DOHH2 (cell line): ENCODE results near the gene NFKBIL1.

Experiments
- H3F3A ChIP-seq: fragments of 200-600 bp; sonication (generic), shearing (Covaris generic); 2 replicates; pipeline ENCODE4 v1.6.0; 2016; ENCODE audit warnings: antibody characterized with exemption, mild to moderate bottlenecking; ENCODE audit not compliant: control insufficient read depth, insufficient read depth
- H3K27ac ChIP-seq: fragments of 200-600 bp; sonication (generic); 2 replicates; pipeline ENCODE4 v1.5.1; 2014; ENCODE audit warnings: low read depth, mild to moderate bottlenecking, low read length, moderate library complexity
- H3K27me3 ChIP-seq: fragments of 200-600 bp; sonication (generic); 2 replicates; pipeline ENCODE4 v1.6.1; 2014; ENCODE audit warnings: mild to moderate bottlenecking, low read length, mixed read lengths; ENCODE audit not compliant: control insufficient read depth
- H3K36me3 ChIP-seq: fragments of 200-600 bp; sonication (generic); 2 replicates; pipeline ENCODE4 v1.6.1; 2014; ENCODE audit warnings: mild to moderate bottlenecking, low read length, moderate library complexity, mixed read lengths; ENCODE audit not compliant: control insufficient read depth
- H3K4me1 ChIP-seq: fragments of 200-600 bp; sonication (generic); 2 replicates; pipeline ENCODE4 v1.6.1; 2014; ENCODE audit warnings: mild to moderate bottlenecking, low read length, mixed read lengths; ENCODE audit not compliant: control insufficient read depth
- H3K4me2 ChIP-seq: fragments of 200-600 bp; sonication (generic); 2 replicates; pipeline ENCODE4 v1.6.0; 2014; ENCODE audit warnings: mild to moderate bottlenecking, low read length, moderate library complexity
- H3K4me3 ChIP-seq: fragments of 200-600 bp; sonication (generic); 2 replicates; pipeline ENCODE4 v1.5.1; 2014; ENCODE audit warnings: mild to moderate bottlenecking, low read length, mixed read lengths
- H3K79me2 ChIP-seq: fragments of 200-600 bp; sonication (generic); 2 replicates; pipeline ENCODE4 v1.6.1; 2014; ENCODE audit warnings: mild to moderate bottlenecking, low read length, mixed read lengths; ENCODE audit not compliant: control insufficient read depth
- H3K9me2 ChIP-seq: fragments of 200-600 bp; sonication (generic); replicated peaks from 2 replicates; pipeline ENCODE4 v1.6.1; 2014; ENCODE audit warnings: mild to moderate bottlenecking, low read length, mixed read lengths; ENCODE audit not compliant: control insufficient read depth
- H3K9me3 ChIP-seq: fragments of 200-600 bp; sonication (generic); 2 replicates; pipeline ENCODE4 v1.6.1; 2014; ENCODE audit warnings: antibody characterized with exemption, low read length, mixed read lengths; ENCODE audit not compliant: control insufficient read depth, insufficient read depth
- H4K20me1 ChIP-seq: fragments of 200-600 bp; sonication (generic); 2 replicates; pipeline ENCODE4 v1.6.0; 2014; ENCODE audit warnings: low read depth, mild to moderate bottlenecking, antibody characterized with exemption, low read length, moderate library complexity; ENCODE audit not compliant: control insufficient read depth, insufficient read depth
- EZH2phosphoT487 ChIP-seq: fragments of 200-600 bp; sonication (generic); IDR thresholded peaks from 2 replicates; pipeline ENCODE4 v1.6.1; 2017; ENCODE audit warnings: borderline replicate concordance, mild to moderate bottlenecking, antibody characterized with exemption, low read length, moderate library complexity, mixed read lengths
- TF ChIP-seq, protein P1 (sequence below): fragments of 200-600 bp; sonication (generic); IDR thresholded peaks from one replicate; pipeline ENCODE4 v1.5.1; 2014; ENCODE audit warnings: antibody characterized with exemption, mild to moderate bottlenecking, low read depth, low read length; ENCODE audit not compliant: poor library complexity, severe bottlenecking

Gene NFKBIL1

DNA sequence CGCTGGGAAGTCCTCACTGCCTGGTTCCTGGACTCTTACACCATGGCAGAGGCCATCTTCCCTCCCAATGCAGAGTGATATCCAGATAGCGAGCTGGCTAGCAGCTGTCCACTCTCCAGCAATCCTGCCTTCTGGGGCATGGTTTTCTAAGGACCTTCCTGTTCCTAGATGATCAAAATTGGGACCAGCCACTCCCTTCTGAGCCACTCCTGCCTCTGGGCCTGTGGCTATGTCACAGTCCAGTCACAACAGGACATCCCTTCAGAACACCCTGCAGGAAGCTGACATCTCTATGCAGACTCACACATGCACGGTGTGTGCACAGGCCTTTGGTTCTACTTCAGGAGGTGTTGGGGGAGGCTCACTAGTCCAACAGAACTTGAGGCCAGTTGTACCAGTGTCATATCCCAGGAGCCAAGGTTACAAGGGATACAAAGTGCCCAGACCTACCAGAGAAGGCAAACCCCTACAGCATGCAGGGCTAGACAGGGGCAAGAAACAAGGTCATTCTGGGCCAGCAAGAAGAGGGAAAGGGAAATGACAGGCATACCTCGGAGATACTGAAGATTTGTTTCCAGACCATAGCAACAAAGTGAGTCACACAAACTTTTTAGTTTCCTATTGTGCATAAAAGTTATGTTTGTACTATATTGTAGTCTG, 21.3 kb upstream of the NFKBIL1 start:
- H3K9me2 ChIP-seq, result no peaks in the 10 kb centered on the region
- H3K9me3 ChIP-seq, result no peaks in the 10 kb centered on the region
- no peak for TF ChIP-seq EZH2phosphoT487
- TF ChIP-seq, protein P1, sequence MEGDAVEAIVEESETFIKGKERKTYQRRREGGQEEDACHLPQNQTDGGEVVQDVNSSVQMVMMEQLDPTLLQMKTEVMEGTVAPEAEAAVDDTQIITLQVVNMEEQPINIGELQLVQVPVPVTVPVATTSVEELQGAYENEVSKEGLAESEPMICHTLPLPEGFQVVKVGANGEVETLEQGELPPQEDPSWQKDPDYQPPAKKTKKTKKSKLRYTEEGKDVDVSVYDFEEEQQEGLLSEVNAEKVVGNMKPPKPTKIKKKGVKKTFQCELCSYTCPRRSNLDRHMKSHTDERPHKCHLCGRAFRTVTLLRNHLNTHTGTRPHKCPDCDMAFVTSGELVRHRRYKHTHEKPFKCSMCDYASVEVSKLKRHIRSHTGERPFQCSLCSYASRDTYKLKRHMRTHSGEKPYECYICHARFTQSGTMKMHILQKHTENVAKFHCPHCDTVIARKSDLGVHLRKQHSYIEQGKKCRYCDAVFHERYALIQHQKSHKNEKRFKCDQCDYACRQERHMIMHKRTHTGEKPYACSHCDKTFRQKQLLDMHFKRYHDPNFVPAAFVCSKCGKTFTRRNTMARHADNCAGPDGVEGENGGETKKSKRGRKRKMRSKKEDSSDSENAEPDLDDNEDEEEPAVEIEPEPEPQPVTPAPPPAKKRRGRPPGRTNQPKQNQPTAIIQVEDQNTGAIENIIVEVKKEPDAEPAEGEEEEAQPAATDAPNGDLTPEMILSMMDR, result no peak
- no peak overlapping the region for H3K4me3 ChIP-seq
- no peaks in the 10 kb centered on the region for H3K27me3 ChIP-seq
- no peaks in the 10 kb centered on the region for H3K4me1 ChIP-seq
- peaks cover 21% of the 10 kb centered on the region for H3K36me3 ChIP-seq
- no peak overlapping the region for H3K4me2 ChIP-seq
- H3K27ac ChIP-seq, result no peak overlapping the region
- peaks cover 30% of the 10 kb centered on the region for H3F3A ChIP-seq
- peaks cover 5% of the 10 kb centered on the region; the same call in 1 of the 2 replicates for H4K20me1 ChIP-seq
- no peaks in the 10 kb centered on the region for H3K79me2 ChIP-seq

DNA sequence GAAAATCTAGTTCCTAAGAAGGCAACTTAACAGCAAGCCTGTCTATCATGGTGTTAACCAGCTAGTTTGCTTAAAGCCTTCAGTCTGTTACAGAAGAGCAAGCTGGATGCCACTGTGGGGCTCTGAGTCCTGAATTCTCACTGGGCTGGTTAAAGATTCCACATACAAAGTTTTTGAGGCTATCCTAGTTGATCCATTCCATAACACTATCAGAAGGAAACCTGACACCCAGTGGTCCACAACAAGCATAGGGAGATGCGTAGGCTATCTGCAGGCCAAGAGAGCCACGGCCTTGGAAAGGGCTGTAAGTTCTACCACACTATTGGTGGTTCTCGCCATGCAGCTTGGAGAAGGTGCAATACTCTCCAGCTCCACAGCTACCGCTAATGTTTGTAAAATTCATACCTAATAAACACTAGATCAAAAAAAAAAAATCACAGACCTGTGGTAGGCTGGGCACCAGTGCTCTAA, 19.1 kb upstream of the NFKBIL1 start:
- Histone ChIP-seq H4K20me1 (peaks cover 12% of the 10 kb centered on the region; the same call in 1 of the 2 replicates), H3K4me3 (no peak overlapping the region), H3K27ac (no peak overlapping the region), H3K79me2 (peaks cover 4% of the 10 kb centered on the region), H3K36me3 (peaks cover 44% of the 10 kb centered on the region), H3K9me3 (no peaks in the 10 kb centered on the region), H3K4me1 (no peaks in the 10 kb centered on the region), H3K27me3 (no peaks in the 10 kb centered on the region), H3F3A (peaks cover 47% of the 10 kb centered on the region), H3K9me2 (no peaks in the 10 kb centered on the region), H3K4me2 (no peak overlapping the region)
- TF ChIP-seq, protein P1, result no peak
- TF ChIP-seq EZH2phosphoT487, result no peak

DNA sequence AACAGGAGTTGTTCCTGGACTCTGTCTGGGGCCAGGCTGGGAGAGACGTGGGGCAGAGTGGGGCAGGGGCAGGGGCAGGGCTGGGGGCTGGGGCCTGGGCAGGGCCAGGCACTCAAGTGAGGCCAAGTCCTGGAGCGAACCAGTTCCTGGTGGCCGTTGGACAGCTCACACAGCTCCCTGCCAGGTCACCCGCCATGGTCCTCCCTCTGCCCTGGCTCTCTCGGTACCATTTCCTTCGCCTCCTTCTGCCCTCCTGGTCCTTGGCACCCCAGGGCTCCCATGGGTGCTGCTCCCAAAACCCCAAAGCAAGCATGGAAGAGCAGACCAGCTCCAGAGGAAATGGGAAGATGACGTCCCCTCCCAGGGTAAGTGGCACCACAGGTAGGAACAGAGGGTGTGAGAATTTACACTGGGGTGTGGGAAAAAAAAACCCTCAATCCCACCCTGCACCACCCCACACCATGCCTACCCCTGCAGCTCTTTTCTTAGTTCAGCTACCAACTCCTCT, 18.5 kb upstream of the NFKBIL1 start, which contains the start of gene MCCD1:
MCCD1 (plus strand) TSS at position 142 of the 508 bp plus-strand sequence; CDS start at position 195, 53 bp downstream.
- Histone ChIP-seq H3F3A (peaks cover 48% of the 10 kb centered on the region), H4K20me1 (peaks cover 14% of the 10 kb centered on the region; the same call in 1 of the 2 replicates), H3K36me3 (peaks cover 49% of the 10 kb centered on the region), H3K9me3 (no peaks in the 10 kb centered on the region), H3K9me2 (no peaks in the 10 kb centered on the region), H3K27me3 (no peaks in the 10 kb centered on the region), H3K79me2 (peaks cover 7% of the 10 kb centered on the region), H3K27ac (no peak within 1 kb of the TSS), H3K4me3 (no peak within 1 kb of the TSS), H3K4me2 (no peak within 1 kb of the TSS), H3K4me1 (no peaks in the 10 kb centered on the region)
- TF ChIP-seq EZH2phosphoT487, result no peak
- TF ChIP-seq, protein P1, result no peak
